ENCODE results near the gene ARAP2. TPM values are rescaled to one million over a fixed set of nuclear protein-coding genes. Genes with fewer than 3 reads are reported as not detected.

Gene ARAP2
- total and polyA plus RNA-seq, 2 donors (not counting 3 experiments of a cell fraction or from before 2014, with no cell fraction given): not detected

GRCh38 chr4:36242629-36243354, 1.5 kb downstream of the ARAP2 start:
- Histone ChIP-seq H3K9me3 (replicated peaks; ENCODE audit: control insufficient read depth, insufficient read depth, low read length) (no peaks in the 10 kb centered on the region), H3K4me2 (ENCODE audit: insufficient read depth, low read length) (no peak overlapping the region), H3K27ac (ENCODE audit: insufficient read depth, low read depth, low read length) (no peak overlapping the region), H3K36me3 (ENCODE audit: control insufficient read depth in 2 of 2, extremely low read depth in 1 of 2, insufficient read depth in 2 of 2, low read length in 2 of 2) (no peaks in the 10 kb centered on the region), H3K4me3 (replicated peaks in 1 of 3; ENCODE audit: insufficient read depth in 1 of 3, low read depth in 1 of 3, low read length in 3 of 3) (no peak overlapping the region), H3K9ac (replicated peaks; ENCODE audit: extremely low read depth, insufficient read depth, low read length) (no peak overlapping the region), H2AFZ (ENCODE audit: low read depth, low read length) (no peak overlapping the region), H3K9me1 (replicated peaks; ENCODE audit: control insufficient read depth, extremely low read depth, insufficient read depth, low read length) (no peaks in the 10 kb centered on the region), H3K79me2 (ENCODE audit: control insufficient read depth, insufficient read depth, low read length) (no peaks in the 10 kb centered on the region), H4K20me1 (replicated peaks; ENCODE audit: control insufficient read depth, extremely low read depth, insufficient read depth, low read length) (no peaks in the 10 kb centered on the region), H3K4me1 (ENCODE audit: control insufficient read depth, extremely low read depth, insufficient read depth, low read length) (peaks cover 3% of the 10 kb centered on the region), H3K27me3 (ENCODE audit: control insufficient read depth in 2 of 2, insufficient read depth in 2 of 2, low read length in 2 of 2) (peaks cover 4 to 5% of the 10 kb centered on the region in 2 experiments)
- DNase-seq (ENCODE audit: low read depth, low spot score) (no peak), FAIRE-seq (no peak)
- no peak for TF ChIP-seq GATA2 (IDR thresholded peaks at IDR 0.05; ENCODE audit: insufficient read depth, insufficient read length, low read depth, low read length)
- no peak for TF ChIP-seq MAX (IDR thresholded peaks at IDR 0.05; ENCODE audit: insufficient read depth, insufficient read length)
- TF ChIP-seq JUN (IDR thresholded peaks at IDR 0.05; ENCODE audit: borderline replicate concordance, insufficient read depth, insufficient read length, low read depth): no peak
- TF ChIP-seq FOS (IDR thresholded peaks at IDR 0.05; ENCODE audit: borderline replicate concordance, insufficient read depth, low read length): no peak
- TF ChIP-seq POLR2AphosphoS5 (IDR thresholded peaks at IDR 0.05; ENCODE audit: insufficient read depth, low read depth, low read length): no peak
- TF ChIP-seq, protein P1, sequence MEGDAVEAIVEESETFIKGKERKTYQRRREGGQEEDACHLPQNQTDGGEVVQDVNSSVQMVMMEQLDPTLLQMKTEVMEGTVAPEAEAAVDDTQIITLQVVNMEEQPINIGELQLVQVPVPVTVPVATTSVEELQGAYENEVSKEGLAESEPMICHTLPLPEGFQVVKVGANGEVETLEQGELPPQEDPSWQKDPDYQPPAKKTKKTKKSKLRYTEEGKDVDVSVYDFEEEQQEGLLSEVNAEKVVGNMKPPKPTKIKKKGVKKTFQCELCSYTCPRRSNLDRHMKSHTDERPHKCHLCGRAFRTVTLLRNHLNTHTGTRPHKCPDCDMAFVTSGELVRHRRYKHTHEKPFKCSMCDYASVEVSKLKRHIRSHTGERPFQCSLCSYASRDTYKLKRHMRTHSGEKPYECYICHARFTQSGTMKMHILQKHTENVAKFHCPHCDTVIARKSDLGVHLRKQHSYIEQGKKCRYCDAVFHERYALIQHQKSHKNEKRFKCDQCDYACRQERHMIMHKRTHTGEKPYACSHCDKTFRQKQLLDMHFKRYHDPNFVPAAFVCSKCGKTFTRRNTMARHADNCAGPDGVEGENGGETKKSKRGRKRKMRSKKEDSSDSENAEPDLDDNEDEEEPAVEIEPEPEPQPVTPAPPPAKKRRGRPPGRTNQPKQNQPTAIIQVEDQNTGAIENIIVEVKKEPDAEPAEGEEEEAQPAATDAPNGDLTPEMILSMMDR (IDR thresholded peaks at IDR 0.05; ENCODE audit: extremely low read depth in 1 of 2, insufficient read depth in 1 of 2, low read depth in 1 of 2, low read length in 2 of 2): no peak
- TF ChIP-seq EZH2 (IDR thresholded peaks at IDR 0.05; ENCODE audit: borderline replicate concordance, low read depth, low read length, severe bottlenecking): no peak
- no peak for TF ChIP-seq MYC (IDR thresholded peaks at IDR 0.05; ENCODE audit: low read depth, low read length)
- TF ChIP-seq POLR2A (IDR thresholded peaks at IDR 0.05; ENCODE audit: low read depth, low read length): no peak
- no TSS peak for BruUV-seq (replicated peaks)
- dilution Hi-C loops (cut with MboI; ENCODE audit: extremely low pct_ligation_motif_present, low sequenced_read_pairs): no loop called here
- intact Hi-C loops (cut with micrococcal nuclease): no loop called here
- CTCF ChIA-PET: no interaction called here
- POLR2A ChIA-PET: no interaction called here

Measured in endothelial cell of umbilical vein (primary cell).